Endothelial cell of umbilical vein (primary cell): ENCODE measurements around the gene SLC23A3. TPM values are rescaled to one million over a fixed set of nuclear protein-coding genes. Genes with fewer than 3 reads are reported as not detected.

ENCODE experiments used
- BruUV-seq: library from RNA; stranded (reverse); fragments of 400-500 nt; replicated peaks from 2 replicates; lab custom pipeline; 2021; lab: Mats Ljungman, UMichigan
- CTCF ChIA-PET: fragments of 300-600, 350-600 bp; sonication (Branson Sonifier 250); formaldehyde crosslinking; loops from one replicate; lab custom pipeline; 2021; ENCODE audit warnings: antibody characterized with exemption, inconsistent platforms; lab: Charles Lee
- POLR2A ChIA-PET: fragments of 300-600, 350-600 bp; sonication (Branson Sonifier 250); formaldehyde crosslinking; loops from one replicate; lab custom pipeline; 2021; ENCODE audit warnings: antibody characterized with exemption, inconsistent platforms; lab: Charles Lee
- DNase-seq: peaks from one replicate; pipeline ENCODE4 v3.0.0-alpha.2; 2011; ENCODE audit warnings: low read depth, low spot score
- FAIRE-seq: peaks from 2 replicates; lab custom pipeline; 2011; peaks lifted over from hg19 to GRCh38; lab: Jason Lieb, UNC
- H2AFZ ChIP-seq: 2 replicates; pipeline ENCODE4 v1.6.0; 2012; ENCODE audit warnings: low read depth, low read length, control low read depth, inconsistent platforms
- H3K27ac ChIP-seq: 2 replicates; pipeline ENCODE4 v1.5.1; 2011; ENCODE audit warnings: low read depth, mild to moderate bottlenecking, control low read depth, low read length, moderate library complexity; ENCODE audit not compliant: insufficient read depth
- H3K27me3 ChIP-seq, 2 experiments: 2 replicates each; pipeline versions ENCODE4 v1.6.0 to v1.6.1; 2011; ENCODE audit warnings: low read length in 2 of 2, mixed read lengths in 1 of 2; ENCODE audit not compliant: control insufficient read depth in 2 of 2, insufficient read depth in 2 of 2
- H3K36me3 ChIP-seq, 2 experiments: 2 replicates in 1 of 2; 3 replicates in 1 of 2; pipeline ENCODE4 v1.5.1; 2011; ENCODE audit warnings: low read length in 2 of 2, mild to moderate bottlenecking in 1 of 2, moderate library complexity in 1 of 2; ENCODE audit not compliant: control insufficient read depth in 2 of 2, insufficient read depth in 2 of 2; ENCODE audit errors: extremely low read depth in 1 of 2
- H3K4me1 ChIP-seq: 3 replicates; pipeline ENCODE4 v1.5.1; 2011; ENCODE audit warnings: mild to moderate bottlenecking, low read length; ENCODE audit not compliant: control insufficient read depth, insufficient read depth; ENCODE audit errors: extremely low read depth
- H3K4me2 ChIP-seq: 2 replicates; pipeline ENCODE4 v1.6.1; 2011; ENCODE audit warnings: low read length, control low read depth, mixed read lengths; ENCODE audit not compliant: insufficient read depth
- H3K4me3 ChIP-seq, 3 experiments: fragments of 200-600 bp in 1 of 3; sonication (generic), shearing (Covaris generic) in 1 of 3; replicated peaks in 1 of 3; 2 replicates each; pipeline ENCODE4 v1.5.1; 2011 to 2016; ENCODE audit warnings: control low read depth in 3 of 3, low read length in 3 of 3, mild to moderate bottlenecking in 2 of 3, inconsistent platforms in 1 of 3, low read depth in 1 of 3, moderate library complexity in 1 of 3; ENCODE audit not compliant: insufficient read depth in 1 of 3
- H3K79me2 ChIP-seq: 2 replicates; pipeline ENCODE4 v1.6.0; 2012; ENCODE audit warnings: low read length, inconsistent platforms; ENCODE audit not compliant: control insufficient read depth, insufficient read depth
- H3K9ac ChIP-seq: replicated peaks from 2 replicates; pipeline ENCODE3; 2011; ENCODE audit warnings: low read length, control low read depth; ENCODE audit not compliant: insufficient read depth; ENCODE audit errors: extremely low read depth
- H3K9me1 ChIP-seq: replicated peaks from 3 replicates; pipeline ENCODE4 v1.6.0; 2011; ENCODE audit warnings: mild to moderate bottlenecking, low read length; ENCODE audit not compliant: control insufficient read depth, insufficient read depth; ENCODE audit errors: extremely low read depth
- H3K9me3 ChIP-seq: replicated peaks from 2 replicates; pipeline ENCODE4 v1.5.1; 2012; ENCODE audit warnings: low read length, inconsistent platforms; ENCODE audit not compliant: control insufficient read depth, insufficient read depth
- H4K20me1 ChIP-seq: replicated peaks from 2 replicates; pipeline ENCODE3; 2011; ENCODE audit warnings: mild to moderate bottlenecking, low read length; ENCODE audit not compliant: control insufficient read depth, insufficient read depth; ENCODE audit errors: extremely low read depth
- FOS ChIP-seq: IDR thresholded peaks from 2 replicates; pipeline ENCODE4 v1.6.1; 2011; ENCODE audit warnings: mild to moderate bottlenecking, low read length, moderate library complexity, borderline replicate concordance; ENCODE audit not compliant: insufficient read depth
- JUN ChIP-seq: IDR thresholded peaks from 2 replicates; pipeline ENCODE4 v1.6.1; 2011; ENCODE audit warnings: borderline replicate concordance, low read depth; ENCODE audit not compliant: insufficient read length, insufficient read depth
- MAX ChIP-seq: IDR thresholded peaks from 2 replicates; pipeline ENCODE4 v1.6.1; 2011; ENCODE audit not compliant: insufficient read depth, insufficient read length
- MYC ChIP-seq: IDR thresholded peaks from one replicate; pipeline ENCODE4 v1.6.1; 2011; ENCODE audit warnings: mild to moderate bottlenecking, low read depth, low read length
- POLR2A ChIP-seq: IDR thresholded peaks from 2 replicates; pipeline ENCODE4 v1.6.1; 2012; ENCODE audit warnings: low read depth, mild to moderate bottlenecking, control low read depth, low read length
- POLR2AphosphoS5 ChIP-seq: IDR thresholded peaks from 2 replicates; pipeline ENCODE4 v1.6.1; 2012; ENCODE audit warnings: low read depth, mild to moderate bottlenecking, control low read depth, low read length, moderate library complexity; ENCODE audit not compliant: insufficient read depth
- dilution Hi-C: fragments of 300-500 bp; cut with MboI; formaldehyde crosslinking; loops from one replicate; pipeline ENCODE4 v1.15.0; 2019; ENCODE audit warnings: low sequenced_read_pairs; ENCODE audit not compliant: extremely low pct_ligation_motif_present
- intact Hi-C: fragments of 100-400 bp; cut with micrococcal nuclease; formaldehyde crosslinking; loops from one replicate; pipeline ENCODE4 v1.10.0; 2022
- polyA plus RNA-seq, 4 experiments: library from polyadenylated mRNA; depleted of rRNA in 3 of 4; stranded (reverse) in 3 of 4; unstranded in 1 of 4; fragments of >200 nt; gene quantifications; 2 replicates each; pipeline versions ENCODE4 v1.2.1 to v1.2.3, GENCODE V29; 2011 to 2012; ENCODE audit warnings: missing spikeins in 1 of 4
- total RNA-seq: library from RNA; stranded (reverse); gene quantifications from 2 replicates; pipeline ENCODE4 v1.2.3, GENCODE V29; 2021

The SLC23A3 gene
- total and polyA plus RNA-seq, 2 donors (not counting 3 experiments of a cell fraction or from before 2014, with no cell fraction given), result 2.7 to 7.1 TPM

- no peak for TF ChIP-seq MAX
- no peak for TF ChIP-seq MYC
- TF ChIP-seq JUN, result no peak
- TF ChIP-seq POLR2AphosphoS5, result no peak
- no peak for TF ChIP-seq POLR2A
- FAIRE-seq, result peak; percentile 44
- no peaks in the 10 kb centered on the region for H3K27me3 ChIP-seq
- DNase-seq, result peak; percentile 79
- peaks cover 3 to 24% of the 10 kb centered on the region in 2 experiments for H3K36me3 ChIP-seq
- H3K9ac ChIP-seq, result peak overlapping the region; percentile 19
- H3K27ac ChIP-seq, result peak overlapping the region; percentile 82
- H3K9me1 ChIP-seq, result no peaks in the 10 kb centered on the region
- H3K79me2 ChIP-seq, result no peaks in the 10 kb centered on the region
- intact Hi-C loops, result loop anchor here (1.0 to 5.0 kb wide), 10 partner anchors 11 to 169 kb away; partner anchors contain the start of genes ANKZF1, ATG9A, DNAJB2 and DNPEP
- ChIA-PET CTCF (interaction anchor here (0.8 to 2.2 kb wide), 9 partner anchors 12 to 320 kb away, joined by 3 to 12 read pairs (median 4); partner anchors contain the start of genes ANKZF1, ATG9A, CNPPD1 and DNAJB2), POLR2A (interaction anchor here (0.5 to 1.2 kb wide), 4 partner anchors 11 to 69 kb away, joined by 4 to 7 read pairs (median 5); partner anchors contain the start of genes ANKZF1 and ATG9A)
- peak overlapping the region; percentile 56 for H2AFZ ChIP-seq
- H4K20me1 ChIP-seq, result no peaks in the 10 kb centered on the region
- H3K4me1 ChIP-seq, result peaks cover 14% of the 10 kb centered on the region
- no TSS peak for BruUV-seq
- H3K9me3 ChIP-seq, result no peaks in the 10 kb centered on the region
- dilution Hi-C loops, result no loop called here
- peak overlapping the region; percentile 83 for H3K4me2 ChIP-seq
- H3K4me3 ChIP-seq, result peak overlapping the region; percentile 20 to 55 (median 46)
Observed at GRCh38 chr2:219218217-219218731, 48.4 kb upstream of the SLC23A3 start.

- POLR2A ChIA-PET, result no interaction called here
- dilution Hi-C loops, result no loop called here
- no TSS peak for BruUV-seq
- no peak overlapping the region for H3K9ac ChIP-seq
- H3K4me3 ChIP-seq, result no peak overlapping the region
- H3K9me1 ChIP-seq, result no peaks in the 10 kb centered on the region
- no peak overlapping the region for H3K27ac ChIP-seq
- no peak overlapping the region for H3K4me2 ChIP-seq
- no peak for TF ChIP-seq FOS
- no peaks in the 10 kb centered on the region for H3K79me2 ChIP-seq
- CTCF ChIA-PET, result interaction anchor here (1.2 to 1.6 kb wide), 2 partner anchors 10 to 78 kb away, joined by 3 to 6 read pairs; no protein-coding TSS in a partner anchor
- peaks cover 3 to 13% of the 10 kb centered on the region in 2 experiments for H3K36me3 ChIP-seq
- no peaks in the 10 kb centered on the region for H3K9me3 ChIP-seq
- peaks cover 14% of the 10 kb centered on the region for H3K4me1 ChIP-seq
- no peak overlapping the region for H2AFZ ChIP-seq
- intact Hi-C loops, result loop anchor here (5.0 kb wide), 1 partner anchor 159 kb away; no protein-coding TSS in a partner anchor
- DNase-seq, result no peak
- no peak for FAIRE-seq
- no peaks in the 10 kb centered on the region for H4K20me1 ChIP-seq
- H3K27me3 ChIP-seq, result no peaks in the 10 kb centered on the region
Observed at GRCh38 chr2:219216535-219216915, 46.7 kb upstream of the SLC23A3 start.
